Body of pancreas (tissue), 2 donors: ENCODE data around the gene VPS41. TPM values are rescaled to one million over a fixed set of nuclear protein-coding genes. Genes with fewer than 3 reads are reported as not detected.

ENCODE experiments used
- total RNA-seq, 2 donors: library from RNA; depleted of rRNA; stranded (reverse); fragments of >200 nt; gene quantifications; one replicate each; pipeline ENCODE4 v1.1.0, GENCODE V29; 2016

Gene VPS41
- total RNA-seq, 2 donors from 2014 or later: 18.1 to 53.2 TPM

Other genes with a start within 250 kb of the VPS41 start
- 1 to 10 TPM; 5.2 to 6.3 TPM for gene POU6F2, start 68.7 kb upstream of the VPS41 start, total RNA-seq